GM19238 (cell line): ENCODE data around the gene GRIN3A.

Source experiments
- DNase-seq: peaks from one replicate; pipeline ENCODE4 v3.0.0; 2011; ENCODE audit warnings: low spot score; ENCODE audit not compliant: insufficient read length

The GRIN3A gene

DNA sequence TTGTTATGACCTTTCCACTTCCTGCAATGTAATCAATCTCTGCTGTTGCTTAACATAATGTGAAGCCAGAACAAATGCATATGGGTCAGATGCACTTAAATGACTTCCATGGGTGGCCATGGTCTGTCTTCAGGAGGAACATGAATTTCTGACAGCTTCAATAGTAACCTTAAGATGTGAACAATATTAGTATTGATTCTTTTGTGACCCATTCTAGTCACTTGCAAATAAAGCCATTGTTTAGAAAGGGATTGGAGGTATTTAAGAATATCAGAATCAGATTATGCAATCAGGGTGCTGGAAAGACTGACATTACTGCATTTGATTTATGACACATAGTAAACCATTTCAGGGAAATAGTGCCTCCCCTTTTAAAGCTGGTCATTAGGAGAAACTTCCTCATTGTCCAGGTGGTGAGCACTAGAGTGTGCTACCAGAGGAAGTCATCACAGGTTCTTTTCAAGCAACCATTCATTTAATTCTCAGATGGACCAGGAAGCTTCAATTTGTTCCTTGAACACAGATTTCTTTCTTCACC, 32.1 kb downstream of the GRIN3A start:
- DNase-seq: no peak

- no peak for DNase-seq
Observed at GRCh38 chr9:101705135-101705661, 33.2 kb downstream of the GRIN3A start.

- DNase-seq: no peak
Observed at GRCh38 chr9:101702257-101702656, 36.2 kb downstream of the GRIN3A start.

DNA sequence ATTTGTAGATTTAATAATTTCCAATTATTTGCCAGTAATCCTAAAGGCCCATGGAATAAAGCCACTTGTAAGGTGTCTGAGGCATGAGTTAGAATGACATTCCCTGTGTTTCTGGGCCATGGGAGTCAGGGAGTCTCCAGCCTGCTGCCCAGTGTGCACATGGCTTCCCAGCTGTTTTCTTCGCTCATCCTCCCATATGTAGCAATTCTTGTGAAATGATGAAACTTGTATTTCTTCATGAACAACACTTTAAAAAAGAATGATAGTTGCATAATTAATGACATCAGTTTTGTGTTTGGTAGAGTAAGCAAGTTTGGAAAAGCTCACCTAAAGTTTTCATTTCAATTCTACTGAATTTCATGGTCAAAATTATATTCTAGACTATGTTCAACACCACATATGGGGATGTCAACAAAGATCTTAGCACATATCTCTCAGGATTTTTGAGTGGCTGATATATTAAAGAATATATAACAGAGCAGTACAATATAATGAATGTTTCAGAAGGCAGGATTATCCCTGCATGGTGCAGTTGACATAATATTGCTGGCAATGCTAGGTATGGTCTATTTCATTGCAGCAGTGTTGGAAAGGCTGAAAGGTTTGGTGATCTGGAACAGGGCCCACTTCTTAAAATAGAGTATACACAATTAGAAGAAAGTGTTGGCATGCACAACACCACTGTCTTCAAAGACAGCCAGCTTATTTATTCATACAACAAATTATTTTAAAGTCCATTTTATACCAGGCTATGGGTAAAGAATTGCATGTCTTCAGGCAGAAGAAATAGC, 44.7 kb downstream of the GRIN3A start:
- no peak for DNase-seq

GRCh38 chr9:101691657-101692056, 46.8 kb downstream of the GRIN3A start:
- no peak for DNase-seq

GRCh38 chr9:101689039-101689438, 49.4 kb downstream of the GRIN3A start:
- DNase-seq: no peak

DNA sequence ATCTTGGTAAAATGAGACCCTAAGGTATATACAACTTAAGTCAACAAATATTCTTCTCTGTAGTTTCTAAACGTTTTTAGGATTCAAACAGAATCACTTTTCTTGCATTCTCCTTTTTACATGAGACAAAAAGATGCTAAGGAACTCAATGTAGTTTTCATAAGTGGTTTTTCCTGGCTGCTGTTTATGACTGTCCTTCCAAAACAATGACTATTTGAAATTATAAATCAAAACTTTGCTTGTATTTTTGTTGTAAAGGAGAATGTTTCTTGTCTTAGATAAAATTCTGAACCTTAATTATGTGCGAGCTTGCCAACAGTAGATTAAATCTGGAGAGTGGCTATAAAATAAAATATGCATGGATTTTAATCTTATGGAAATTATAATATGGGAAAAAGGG, 53.8 kb downstream of the GRIN3A start:
- DNase-seq: no peak

GRCh38 chr9:101683236-101683635, 55.2 kb downstream of the GRIN3A start:
- DNase-seq: no peak

DNA sequence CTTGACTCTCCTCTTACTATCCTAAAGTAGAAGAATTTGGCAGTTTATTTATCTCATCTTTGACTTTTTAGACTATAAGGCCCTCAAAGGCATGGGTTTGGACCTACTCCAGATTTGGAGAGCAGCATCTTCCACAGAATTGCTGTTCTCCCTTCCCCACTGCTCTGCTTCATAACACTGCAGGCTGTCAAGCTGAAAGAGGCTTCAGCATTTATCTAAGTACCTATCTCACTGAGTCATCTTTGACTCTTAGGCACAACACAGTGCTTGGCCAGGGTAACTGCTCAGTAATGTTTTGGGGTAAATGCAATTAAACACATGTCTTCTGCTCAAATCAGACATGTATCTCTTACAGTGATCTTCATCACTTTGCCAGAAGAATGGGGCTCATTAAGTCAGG, 60.6 kb downstream of the GRIN3A start:
- no peak for DNase-seq

DNA sequence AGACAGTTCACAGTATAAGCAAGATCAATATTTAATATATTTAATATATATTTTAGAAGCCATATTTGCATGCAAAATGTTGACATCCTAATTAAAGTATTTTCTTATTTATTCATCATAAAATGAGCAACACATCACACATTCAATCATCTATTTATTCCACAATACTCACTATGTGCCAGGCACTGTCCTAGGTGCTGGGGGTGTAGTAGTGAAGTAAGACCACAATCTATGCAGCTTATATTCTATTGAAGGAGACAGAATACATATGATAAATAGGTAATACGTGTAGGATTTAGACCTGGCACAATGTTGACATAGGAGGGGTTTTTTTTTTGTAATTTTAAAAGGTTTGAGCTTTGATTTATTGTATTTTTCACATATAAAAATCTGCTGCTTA, 63.1 kb downstream of the GRIN3A start:
- DNase-seq: no peak

GRCh38 chr9:101674165-101674564, 64.3 kb downstream of the GRIN3A start:
- no peak for DNase-seq

- no peak for DNase-seq
Observed at GRCh38 chr9:101673642-101674041, 64.8 kb downstream of the GRIN3A start.

DNA sequence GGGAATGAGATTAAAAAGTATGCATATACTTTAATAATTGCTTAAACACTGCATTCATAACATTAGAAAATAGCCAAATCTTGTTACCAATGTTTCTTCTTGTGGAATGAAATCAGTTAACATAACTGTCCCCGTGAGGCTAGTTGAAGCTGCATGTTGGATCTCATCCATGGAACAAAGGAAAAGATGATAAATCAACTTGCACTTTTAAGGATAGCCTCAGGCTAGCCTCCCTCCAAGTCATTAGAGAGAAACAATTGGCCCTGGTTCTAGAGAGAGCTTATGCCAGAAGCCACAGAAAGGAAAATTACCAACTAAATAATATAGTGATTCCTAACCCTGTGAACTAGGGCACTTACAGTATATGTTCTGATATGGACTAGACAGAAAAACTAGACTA, 66.9 kb downstream of the GRIN3A start:
- no peak for DNase-seq

- no peak for DNase-seq
Observed at GRCh38 chr9:101668421-101668820, 70.0 kb downstream of the GRIN3A start.

GRCh38 chr9:101664453-101664852, 74.0 kb downstream of the GRIN3A start:
- no peak for DNase-seq

DNA sequence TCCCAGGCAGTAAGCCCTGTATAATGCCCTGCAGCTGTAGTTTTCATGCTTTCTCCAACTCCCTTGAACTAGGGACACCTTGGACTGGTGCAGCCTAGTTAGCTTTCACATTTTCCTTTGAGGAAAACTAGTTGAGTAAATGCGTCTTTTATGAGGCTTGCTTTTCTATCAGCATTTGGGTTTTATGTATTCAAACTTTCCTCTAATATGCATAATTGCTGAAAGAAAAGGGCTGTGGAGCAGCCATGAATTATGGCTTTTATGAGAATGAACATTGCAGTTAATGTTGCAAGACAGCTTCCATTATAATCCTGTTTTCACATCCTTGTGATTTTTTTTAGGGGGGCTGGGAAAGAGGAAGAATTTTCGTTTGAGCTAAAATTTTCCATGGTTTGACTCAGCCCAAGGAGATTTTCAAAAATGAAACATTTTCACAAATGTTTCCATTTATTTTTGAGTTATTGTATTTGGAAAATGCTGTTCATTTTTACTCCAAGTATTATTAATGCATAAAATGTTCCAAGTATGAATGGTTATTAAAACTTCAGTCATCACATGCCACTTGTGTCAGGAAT, 85.8 kb downstream of the GRIN3A start:
- no peak for DNase-seq

GRCh38 chr9:101650142-101650541, 88.3 kb downstream of the GRIN3A start:
- no peak for DNase-seq

DNA sequence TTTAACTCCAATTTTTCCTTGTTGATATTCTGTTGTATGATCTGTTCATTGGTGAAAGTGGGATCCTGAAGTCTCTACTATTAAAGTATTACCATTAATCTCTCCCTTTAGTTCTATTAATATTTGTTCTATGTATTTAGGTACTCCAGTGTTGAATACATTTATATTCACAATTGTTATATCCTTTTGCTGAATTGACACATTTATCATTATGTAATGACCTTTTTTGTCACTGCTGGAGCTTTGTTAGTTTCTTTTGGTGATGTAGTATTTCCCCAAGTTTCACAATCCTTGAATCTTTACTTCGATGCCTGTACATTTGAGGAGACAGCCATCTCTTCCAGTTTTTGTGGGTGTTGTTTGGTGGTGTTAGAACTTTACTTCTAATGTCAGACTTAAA, 90.0 kb downstream of the GRIN3A start:
- no peak for DNase-seq

GRCh38 chr9:101639785-101640665, 98.4 kb downstream of the GRIN3A start:
- DNase-seq: no peak

GRCh38 chr9:101639311-101639710, 99.1 kb downstream of the GRIN3A start:
- no peak for DNase-seq

- no peak for DNase-seq
Observed at GRCh38 chr9:101636247-101636646, 102.2 kb downstream of the GRIN3A start.

DNA sequence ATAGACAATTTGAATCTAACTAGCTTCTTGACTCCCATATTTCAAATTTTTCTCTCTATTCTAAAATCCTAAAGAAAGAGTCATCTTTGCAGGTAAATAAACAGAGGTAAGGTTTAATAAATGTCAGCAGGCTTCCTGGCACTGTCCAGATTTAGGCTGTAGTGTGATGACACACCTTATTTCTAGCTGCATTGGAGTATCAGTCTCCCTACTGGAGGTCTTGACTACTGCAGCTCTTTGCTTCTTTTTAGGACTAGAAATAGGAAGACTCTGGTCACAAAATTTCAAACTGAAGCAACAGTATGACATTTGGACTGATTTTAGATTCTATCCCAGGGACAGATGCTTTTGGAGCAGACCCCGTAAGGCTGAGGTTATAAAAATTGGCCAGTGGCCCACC, 103.0 kb downstream of the GRIN3A start:
- no peak for DNase-seq
